HG02852 (cell line): ENCODE data around the gene MAEL.

ENCODE experiments used
- ATAC-seq: cut with Tn5 transposase; IDR thresholded peaks from one replicate; pipeline ENCODE4 v1.9.1; 2021; ENCODE audit warnings: mild to moderate bottlenecking, moderate library complexity; ENCODE audit not compliant: unreplicated experiment

The MAEL gene

GRCh38 chr1:167054946-167055630, 66.0 kb downstream of the MAEL start:
- no peak for ATAC-seq

- ATAC-seq = no peak
Measured at GRCh38 chr1:167056529-167057231, 67.6 kb downstream of the MAEL start.

- peak; percentile 49 for ATAC-seq
Measured at GRCh38 chr1:167057241-167057688, 68.2 kb downstream of the MAEL start.

- ATAC-seq = peak; percentile 45
Measured at GRCh38 chr1:167059045-167059808, 70.1 kb downstream of the MAEL start.

- no peak for ATAC-seq
Measured at GRCh38 chr1:167059809-167060107, 70.7 kb downstream of the MAEL start.

GRCh38 chr1:167060141-167061072, 71.3 kb downstream of the MAEL start:
- no peak for ATAC-seq

- no peak for ATAC-seq
Measured at GRCh38 chr1:167061073-167061464, 72.0 kb downstream of the MAEL start.

GRCh38 chr1:167064621-167065020, 75.5 kb downstream of the MAEL start:
- ATAC-seq = no peak

GRCh38 chr1:167065471-167065870, 76.4 kb downstream of the MAEL start:
- no peak for ATAC-seq

GRCh38 chr1:167066333-167067122, 77.4 kb downstream of the MAEL start:
- ATAC-seq = peak; percentile 89

GRCh38 chr1:167067904-167068303, 78.8 kb downstream of the MAEL start:
- ATAC-seq = no peak

GRCh38 chr1:167068761-167069160, 79.7 kb downstream of the MAEL start:
- no peak for ATAC-seq

GRCh38 chr1:167071286-167071685, 82.2 kb downstream of the MAEL start:
- ATAC-seq = no peak
